ENCODE measurements around the gene MPO.

- no peak for TF ChIP-seq CTCF (IDR thresholded peaks at IDR 0.05; ENCODE audit: low read depth, low read length, poor library complexity, severe bottlenecking)
- no peak for TF ChIP-seq EZH2phosphoT487 (IDR thresholded peaks at IDR 0.05; ENCODE audit: borderline replicate concordance, low read length)
These were observed 34.6 kb upstream of the MPO start for GRCh38 chr17:58315281-58315711.
